NCI-H2227 treated with DMSO at 0.1 percent for 48 hours (cell line): ENCODE results near the gene SEPTIN12.
"Not testable (repeated sequence)": the region's sequence is repeated elsewhere in the genome, so short reads cannot be mapped to it uniquely, and the experiment has no call there.

ENCODE experiments used
- DNase-seq: peaks from one replicate; lab custom pipeline; 2025; lab: John Stamatoyannopoulos, UW

Gene SEPTIN12

DNA sequence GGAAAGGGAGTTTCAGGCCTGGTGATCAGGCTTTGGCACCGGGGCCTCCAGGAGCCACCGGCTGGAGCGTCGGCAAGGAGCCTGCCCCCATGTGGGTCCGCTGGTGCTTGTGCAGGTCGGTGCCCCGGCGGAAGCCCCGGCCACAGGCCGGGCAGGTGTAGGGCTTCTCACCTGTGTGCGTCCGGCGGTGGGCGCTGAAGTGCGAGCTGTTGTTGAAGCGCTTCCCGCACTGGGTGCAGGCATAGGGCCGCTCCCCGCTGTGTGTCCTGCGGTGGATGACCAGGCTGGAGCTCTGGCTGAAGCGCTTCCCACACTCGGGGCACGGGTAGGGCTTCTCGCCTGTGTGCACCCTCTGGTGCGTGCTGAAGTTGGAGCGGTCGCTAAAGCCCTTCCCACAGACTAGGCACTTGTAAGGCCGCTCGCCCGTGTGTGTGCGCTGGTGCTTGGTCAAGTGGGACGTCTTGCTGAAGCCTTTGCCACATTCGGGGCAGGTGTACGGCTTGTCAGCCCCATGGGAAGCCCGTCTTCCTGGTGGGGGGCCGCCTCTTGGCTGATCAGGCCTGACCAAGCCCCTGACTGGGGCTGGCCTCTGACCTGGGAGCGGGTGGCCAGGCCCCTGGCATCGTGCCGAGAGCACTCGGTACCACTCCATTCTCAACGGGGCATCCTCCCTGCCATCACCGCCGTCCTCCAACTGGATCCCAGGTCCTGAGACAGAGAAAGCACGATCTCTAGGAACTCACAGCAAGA lies 35.6 kb downstream of the SEPTIN12 start:
- DNase-seq, result no peak

DNA sequence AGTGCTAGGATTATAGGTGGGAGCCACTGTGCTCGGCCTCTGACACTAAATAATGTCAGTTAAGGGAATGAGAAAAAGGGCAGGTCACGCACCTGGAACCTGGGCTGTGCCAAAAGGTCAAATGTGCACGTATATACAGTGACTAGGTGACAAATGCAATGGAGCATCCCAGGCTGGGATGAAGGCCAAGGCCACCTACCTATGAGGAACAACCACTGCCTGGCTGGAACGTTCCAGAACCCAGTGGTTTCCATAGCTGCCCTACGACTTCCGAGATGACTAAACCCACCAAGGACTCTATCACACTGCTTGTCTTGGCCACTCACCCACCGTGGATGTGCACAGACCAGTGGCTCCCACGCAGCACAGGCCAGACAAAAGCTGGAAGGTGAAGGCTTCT lies 37.2 kb downstream of the SEPTIN12 start:
- no peak for DNase-seq

DNA sequence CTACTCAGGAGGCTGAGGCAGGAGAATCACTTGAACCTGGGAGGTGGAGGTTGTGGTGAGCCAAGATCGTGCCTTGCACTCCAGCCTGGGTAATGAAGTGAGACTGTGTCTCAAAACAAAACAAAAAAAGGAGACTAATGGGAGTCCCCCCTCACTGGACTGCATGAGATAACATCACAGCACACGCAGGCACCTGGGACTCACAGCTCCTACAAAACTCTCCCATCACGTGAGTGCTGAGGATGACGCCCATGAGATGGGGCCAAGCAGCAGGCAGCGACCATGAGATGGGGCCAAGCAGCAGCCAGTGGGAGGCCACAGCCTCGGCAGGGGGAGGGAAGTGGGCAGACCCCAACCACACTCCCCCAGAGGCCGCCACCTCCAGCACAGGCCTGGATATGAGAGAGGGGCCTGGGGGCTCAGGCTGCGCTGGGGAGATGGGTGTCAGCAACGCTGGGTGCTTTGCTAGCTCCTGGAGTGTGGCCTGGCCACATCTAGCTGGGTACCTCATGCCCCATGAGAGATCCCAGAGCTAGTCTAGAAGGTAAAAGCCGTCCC lies 38.4 kb downstream of the SEPTIN12 start:
- DNase-seq, result no peak

DNA sequence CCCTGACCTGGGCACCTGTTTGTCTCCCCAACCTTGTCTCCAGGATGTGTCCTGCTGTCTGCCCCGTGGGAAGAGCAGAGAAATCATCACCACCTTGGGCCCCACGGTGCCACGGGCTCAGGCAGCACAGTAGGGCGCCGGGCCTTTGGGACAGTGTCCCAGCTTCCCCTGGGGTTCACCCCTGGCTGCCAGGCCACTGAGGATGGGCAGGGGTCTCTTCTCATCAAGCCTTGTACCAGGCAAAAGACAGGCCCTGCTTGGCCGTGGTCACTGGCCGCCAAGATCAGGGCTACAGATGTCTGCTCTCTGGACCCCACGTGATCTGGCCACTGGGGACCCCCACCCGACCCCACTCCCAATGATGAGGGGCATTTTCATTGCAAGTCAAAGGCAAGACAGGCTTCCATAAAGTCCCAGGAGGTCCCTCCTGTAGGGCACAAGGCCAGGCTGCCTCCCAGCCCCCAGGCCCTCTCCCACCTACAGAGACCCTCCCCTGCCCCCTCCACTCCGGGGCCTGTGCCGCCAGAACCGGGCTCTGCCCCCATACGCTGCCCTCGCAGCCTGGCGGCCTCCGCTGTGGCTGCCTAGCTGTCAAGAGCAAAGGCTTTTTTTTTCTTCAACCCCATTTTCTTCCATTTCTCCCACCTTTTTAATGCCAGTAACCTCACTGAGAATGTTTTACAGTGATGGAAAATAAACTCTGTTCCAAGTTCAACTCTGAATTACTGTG lies 39.3 kb downstream of the SEPTIN12 start:
- no peak for DNase-seq

DNA sequence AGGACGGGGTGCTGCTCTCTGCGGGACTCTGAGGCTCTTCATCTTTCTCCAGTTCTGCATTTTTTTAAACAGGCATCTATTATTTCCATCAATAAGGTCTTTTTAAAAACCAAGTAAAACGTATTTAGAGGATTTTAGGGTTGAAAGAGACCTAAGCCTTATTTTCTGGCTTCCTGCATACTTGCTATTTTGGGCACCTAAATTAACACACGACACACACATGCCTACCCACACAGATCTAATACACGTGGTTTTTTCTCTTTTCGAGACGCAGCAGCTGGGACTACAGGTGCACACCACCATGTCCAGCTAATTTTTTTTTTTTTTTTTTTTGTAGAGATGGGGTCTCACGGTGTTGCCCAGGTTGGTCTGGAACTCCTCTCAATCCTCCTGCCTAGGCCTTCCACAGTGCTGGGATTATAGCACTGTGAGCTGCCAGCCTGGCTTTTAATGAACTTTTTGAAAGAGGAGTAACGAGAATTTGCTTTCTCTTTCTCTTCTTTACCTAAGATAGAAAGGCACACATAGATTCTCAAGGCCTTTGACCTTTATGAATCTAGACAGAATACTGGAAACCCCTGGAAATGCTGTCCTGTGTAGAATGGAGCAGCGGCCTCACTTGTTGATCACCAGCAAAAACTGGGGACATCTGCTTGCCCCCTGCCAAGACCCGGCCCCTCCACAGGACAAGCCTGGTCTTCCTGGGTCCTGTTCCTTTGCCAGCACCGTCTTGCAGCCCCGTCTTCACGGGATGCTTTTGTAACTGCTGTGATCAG lies 40.1 kb downstream of the SEPTIN12 start:
- no peak for DNase-seq

DNA sequence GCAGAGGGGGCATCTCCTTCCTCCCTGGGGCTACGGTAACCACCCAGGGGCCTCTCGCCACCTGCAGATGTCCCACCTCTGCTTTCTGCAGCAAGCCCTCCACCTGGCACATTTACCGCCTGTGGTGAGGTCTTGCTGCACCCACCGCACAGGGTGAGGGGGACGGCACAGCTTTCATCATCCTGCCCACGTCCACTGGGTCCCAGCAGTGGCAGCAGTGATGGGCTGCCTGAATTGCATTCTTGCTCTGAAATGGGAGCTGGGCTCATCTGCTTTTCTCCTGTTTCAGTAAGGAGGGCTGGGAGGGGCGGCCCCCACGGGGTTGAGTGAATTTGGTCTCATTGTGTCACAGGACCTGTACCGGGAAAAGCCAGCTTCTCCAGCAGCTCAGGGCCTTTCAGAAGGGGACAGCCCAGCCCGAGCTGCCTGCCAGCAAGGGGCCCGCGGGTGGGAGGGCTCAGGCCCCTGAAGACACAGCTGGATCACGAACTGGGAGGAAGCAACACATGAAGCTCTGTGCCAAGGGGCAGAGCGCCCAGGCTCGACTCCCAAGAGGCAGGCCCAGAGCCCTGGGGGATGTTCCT lies 41.1 kb downstream of the SEPTIN12 start:
- DNase-seq, result no peak

DNA sequence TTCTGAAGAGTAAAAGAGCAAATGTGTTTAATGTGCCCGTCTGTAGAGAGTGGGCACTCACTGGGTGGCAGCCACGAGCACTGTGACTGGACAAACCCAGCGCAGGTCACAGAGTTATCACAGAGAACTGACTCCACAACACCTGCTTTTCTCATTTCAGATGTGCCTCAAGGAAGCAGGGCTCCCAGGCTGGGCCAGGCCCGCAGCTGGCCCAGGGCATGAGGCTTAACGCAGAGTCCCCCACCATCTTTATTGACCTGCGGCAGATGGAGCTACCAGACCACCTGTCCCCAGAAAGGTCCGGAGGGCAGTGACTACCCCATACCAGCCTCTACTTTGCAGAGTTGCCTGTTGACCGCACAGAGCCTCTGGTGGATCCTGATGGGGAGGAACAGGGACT lies 41.9 kb downstream of the SEPTIN12 start:
- no peak for DNase-seq

DNA sequence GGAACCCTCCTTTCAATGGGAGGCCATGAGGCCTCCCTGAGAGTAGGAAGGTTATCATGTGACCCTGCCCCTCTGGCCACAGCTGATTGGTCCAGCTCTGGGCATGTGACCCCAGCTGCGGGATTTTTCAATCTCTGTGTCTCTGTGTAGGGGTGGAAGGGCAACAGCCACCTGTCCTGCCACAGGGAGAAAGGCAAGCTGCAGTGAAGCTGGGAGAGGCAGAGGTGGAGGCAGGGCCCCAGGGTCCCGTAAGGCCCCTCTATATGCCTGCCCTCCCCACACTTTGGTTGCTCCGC lies 42.9 kb downstream of the SEPTIN12 start:
- no peak for DNase-seq

DNA sequence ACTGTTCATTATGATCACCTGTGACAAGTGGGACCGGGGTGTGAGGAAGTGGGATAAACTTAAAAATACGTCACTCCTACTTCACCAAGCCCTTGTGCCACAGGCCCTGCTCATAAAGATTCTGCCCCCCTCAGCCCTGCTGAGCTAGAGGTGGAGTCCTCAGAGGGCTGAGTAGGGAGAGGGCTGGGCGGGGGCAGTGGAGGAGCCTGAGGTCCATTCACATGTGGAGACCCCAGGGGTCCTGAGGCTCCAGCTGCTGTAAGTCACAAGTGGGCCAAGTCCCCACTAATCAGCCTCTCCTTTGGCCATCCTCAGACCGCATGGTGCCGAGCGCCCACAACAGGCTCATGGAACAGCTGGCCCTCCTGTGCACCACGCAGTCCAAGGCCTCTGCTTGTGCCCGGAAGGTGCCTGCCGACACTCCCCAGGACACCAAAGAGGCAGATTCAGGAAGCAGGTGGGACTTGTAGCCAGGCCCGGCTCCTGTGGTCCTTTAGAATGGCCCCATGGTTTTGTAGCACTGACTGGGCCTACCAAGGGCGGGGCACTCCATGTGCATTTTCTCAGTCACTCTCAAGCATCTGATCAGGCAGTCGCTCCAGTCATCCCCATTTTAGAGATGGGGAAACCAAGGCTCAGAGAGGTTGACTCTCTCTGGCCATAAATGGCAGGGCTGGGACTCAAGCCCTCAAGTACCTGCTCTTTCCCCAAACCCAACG lies 43.4 kb downstream of the SEPTIN12 start:
- no peak for DNase-seq

DNA sequence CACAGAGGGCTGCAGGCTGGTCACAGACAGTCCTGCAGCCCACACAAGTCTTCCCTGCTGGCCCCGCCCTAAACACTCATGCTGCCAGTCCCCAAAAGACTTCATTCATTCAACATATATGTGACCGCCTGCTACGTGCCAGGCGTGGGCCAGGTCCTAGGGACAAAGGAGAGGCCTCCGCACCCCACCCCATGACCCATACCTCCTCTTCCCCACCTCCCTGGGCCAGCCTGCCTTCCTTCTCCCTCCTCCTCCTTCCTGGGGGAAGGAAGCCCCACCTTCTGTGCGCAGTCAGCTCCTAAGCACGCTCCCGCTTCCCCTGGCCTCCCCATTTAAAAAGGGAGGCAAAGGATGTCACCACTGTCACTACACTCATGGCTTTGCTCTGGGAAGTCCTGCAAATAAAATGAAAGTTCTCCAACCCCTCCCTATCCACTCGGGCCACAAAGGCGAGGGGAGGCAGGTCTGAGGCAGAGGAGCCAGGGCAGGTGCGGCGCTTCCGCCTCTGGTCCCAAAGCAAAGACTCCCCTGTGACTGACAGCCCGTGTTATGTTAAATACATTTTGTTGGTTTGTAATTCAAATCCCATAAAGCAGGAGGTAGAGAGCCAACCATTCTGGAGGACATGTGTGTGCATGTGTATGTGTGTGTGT lies 44.8 kb downstream of the SEPTIN12 start:
- no peak for DNase-seq

DNA sequence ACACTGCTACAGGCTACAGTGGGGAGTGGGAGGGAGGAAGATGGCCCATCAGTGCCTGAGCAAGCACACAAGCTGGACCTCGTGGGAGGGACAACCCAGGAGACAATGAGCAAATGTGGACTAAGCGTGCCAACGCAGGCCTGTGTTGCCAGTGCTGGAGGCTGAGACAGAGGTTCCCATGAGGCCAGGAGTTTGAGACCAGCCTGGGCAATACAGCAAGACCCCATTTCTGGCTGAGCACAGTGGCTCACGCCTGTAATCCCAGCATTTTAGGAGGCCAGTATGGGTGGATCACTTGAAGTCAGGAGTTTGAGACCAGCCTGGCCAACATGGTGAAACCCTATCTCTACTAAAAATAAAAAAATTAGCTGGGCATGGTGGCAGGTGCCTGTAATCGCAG lies 49.8 kb downstream of the SEPTIN12 start:
- DNase-seq, result not testable (repeated sequence)

DNA sequence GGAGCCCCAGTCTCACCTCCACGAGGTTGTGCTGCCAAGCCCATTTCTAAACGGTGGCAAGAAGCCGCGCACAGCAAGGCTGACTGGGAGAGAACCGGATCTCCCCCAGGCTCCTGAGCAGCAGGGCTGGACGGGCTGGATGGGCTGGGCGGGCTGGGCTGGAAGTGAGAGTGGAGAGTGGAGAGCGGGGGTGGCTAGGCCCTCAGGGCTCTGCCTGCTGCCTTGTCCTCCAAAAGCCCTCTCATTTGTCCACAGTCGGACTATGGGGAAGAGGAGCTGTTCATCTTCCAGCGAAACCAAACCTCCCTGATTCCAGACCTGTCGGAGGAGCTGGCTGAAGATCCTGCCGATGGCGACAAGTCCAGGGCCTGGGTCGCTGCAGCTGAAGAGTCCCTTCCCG lies 50.6 kb downstream of the SEPTIN12 start:
- no peak for DNase-seq

DNA sequence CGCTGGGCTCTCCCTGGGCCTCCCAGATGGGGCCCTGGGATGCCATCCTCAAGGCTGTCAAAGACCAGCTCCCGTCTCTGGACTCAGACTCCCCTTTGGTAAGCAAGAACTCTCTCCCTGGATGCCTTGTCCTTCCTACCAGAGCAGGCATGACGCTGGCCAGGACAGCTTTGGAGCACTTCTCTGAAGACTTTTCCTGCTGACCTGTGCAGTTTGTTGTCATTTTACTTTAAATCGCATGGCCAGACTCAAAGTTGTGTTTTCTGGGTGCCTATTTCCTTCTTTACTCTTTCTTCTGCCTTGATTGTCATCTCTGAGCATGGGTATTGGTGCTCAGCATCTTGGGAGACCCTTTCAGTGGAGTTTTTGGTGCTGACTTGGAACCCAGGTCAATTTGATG lies 51.6 kb downstream of the SEPTIN12 start:
- DNase-seq, result no peak

DNA sequence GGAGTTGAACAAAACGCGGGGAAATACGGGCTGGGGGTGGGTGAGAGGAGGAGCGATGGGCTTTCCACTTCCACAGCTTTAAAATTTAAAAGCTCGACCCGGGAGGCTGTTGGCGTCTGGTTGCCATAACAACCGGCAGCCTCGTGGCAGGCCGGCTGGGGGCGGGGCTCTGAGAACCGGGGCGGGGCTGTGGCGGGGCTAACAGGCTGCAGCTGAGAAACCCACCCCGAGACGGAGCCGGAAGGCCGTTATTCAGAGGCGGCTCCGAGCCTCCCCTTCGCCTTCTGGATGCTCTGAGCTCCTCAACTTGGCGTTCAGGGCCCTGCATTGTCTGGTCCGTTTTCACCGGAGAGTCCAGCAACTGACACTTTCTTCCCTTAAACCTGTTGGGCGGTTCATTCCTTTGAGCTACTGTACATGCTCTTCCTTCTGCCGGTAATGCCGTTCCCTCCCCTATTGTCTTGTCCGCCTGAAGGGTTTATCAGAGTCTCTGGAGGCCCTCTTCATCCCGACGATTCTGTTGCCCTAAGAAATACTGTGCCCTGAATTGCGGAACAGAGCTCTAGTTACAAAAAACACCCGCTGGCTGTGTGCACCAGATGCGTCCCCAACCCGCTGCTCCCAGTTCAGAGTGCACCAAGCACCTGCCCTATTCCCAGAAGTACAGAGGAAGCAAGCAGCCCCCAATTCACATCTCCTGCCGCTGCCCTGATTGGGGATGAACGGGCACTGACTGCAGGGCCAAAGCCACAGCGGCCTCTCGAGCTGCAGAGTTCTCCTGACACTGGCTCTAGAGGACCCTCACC lies 53.2 kb downstream of the SEPTIN12 start:
- DNase-seq, result peak; percentile 87

DNA sequence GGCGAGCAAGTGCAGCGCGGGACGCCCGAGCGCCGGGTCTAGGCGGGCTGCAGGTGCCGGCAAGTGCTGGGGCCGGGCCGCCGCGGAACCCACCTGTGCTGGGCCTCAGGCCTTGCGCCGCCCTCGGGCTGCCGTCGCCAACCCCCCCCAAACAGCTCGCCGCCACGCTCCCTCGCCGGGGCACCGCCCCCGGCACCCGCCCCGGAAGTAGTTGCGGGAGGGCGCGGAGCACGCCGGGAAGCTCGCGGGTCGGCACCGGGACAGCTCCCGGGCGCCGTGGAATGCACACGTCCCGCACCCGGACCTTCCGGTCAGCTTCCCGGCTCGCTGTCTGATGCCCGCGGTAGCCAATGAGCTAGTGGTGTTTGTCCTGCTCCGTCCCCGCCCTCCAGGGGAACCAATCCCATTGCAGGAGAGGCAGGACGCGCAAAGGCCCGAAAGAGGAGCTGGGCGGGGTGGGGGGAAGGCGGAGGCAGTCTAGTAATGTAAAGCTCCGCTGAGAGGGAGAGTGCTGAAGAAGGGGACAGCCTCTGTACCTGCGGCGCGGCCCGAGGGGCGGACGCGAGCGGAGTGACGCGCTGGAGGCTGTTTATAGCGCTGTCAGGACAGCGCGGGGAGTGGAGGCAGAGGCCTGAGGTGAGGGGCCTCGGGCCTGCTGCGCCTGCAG lies 53.9 kb downstream of the SEPTIN12 start, which contains the start of the genes ANKS3 and DNAAF8:
Gene ANKS3 (minus strand): TSS at position 209 of the 667 bp plus-strand sequence. CDS start 4,122 bp downstream, outside the sequence.
Gene DNAAF8 (plus strand): TSS at position 475 of the 667 bp plus-strand sequence. CDS start 1,978 bp downstream, outside the sequence.
- peak; percentile 95 for DNase-seq

DNA sequence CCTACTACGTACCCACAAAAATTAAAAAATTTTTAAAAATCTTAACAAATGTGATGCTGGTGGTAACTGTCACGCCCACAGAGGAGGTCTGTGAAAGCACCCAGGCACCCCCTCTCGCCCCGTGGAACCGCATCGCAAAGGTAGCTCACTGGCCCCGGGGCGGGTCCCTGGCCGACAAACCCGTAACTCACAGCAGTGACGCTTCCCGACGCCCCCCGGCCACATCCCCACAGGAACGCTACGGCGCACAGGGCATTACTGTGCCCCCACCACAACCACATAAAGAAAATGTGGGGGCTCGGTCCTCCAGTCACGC lies 54.4 kb downstream of the SEPTIN12 start:
- DNase-seq, result peak; percentile 55

DNA sequence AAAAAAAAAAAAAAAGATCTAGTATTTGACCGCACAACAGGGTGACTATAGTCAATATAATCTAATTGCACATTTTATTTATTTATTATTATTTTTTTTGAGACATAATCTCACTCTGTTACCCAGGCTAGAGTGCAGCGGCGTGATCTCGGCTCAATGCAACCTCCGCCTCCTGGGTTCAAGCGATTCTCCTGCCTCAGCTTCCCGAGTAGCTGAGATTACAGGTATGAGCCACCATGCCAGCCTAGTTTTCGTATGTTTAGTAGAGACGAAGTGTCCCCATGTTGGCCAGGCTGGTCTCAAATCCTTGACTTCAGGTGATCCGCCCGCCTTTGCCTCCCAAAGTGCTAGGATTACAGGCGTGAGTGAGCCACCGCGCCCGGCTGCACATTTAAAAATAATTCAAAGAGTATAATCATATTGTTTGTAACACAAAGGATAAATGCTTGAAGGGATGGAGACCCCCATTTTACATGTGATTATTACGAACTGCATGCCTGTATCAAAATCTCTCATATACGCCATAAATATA lies 54.9 kb downstream of the SEPTIN12 start:
- DNase-seq, result no peak

DNA sequence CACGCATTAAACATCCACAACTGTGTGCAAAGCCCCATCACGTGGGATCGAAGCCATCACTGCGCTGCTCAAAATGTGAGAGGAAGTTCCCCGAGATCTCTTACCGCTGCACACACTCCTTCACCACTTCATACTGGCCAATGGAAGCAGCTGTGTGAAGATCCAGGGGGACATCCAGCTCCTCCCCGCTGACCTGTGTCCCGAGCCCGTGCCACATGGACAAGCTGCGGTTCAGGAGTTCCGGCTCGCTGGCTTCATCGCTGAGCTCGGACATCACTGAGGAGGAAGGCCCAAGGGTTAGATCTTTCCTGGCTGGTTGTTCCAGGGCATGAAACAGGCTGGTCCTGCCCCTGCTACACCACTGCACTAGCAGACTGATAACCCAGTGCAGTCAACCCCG lies 58.3 kb downstream of the SEPTIN12 start:
- DNase-seq, result no peak

DNA sequence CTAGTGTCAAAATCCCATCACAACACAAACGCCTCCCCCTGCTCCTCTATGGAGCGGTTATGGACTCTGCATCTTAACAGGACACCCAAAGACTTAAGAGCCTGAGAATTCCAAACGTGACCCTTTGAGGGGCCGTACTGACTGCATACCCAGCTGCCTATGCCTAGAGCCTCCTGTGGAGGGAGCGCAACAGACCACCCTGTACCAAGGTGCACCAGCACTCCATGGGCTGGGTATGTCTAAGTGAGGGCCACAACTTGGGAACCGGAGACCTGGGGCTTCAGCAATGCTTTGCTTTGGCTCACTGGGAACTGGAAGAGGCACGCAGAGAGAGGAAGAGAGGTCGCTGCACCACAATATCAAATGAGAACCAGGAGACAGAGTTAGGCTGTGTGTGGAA lies 59.5 kb downstream of the SEPTIN12 start:
- DNase-seq, result no peak
